ENCODE results near the gene MEPE.

Gene MEPE

GRCh38 chr4:87839592-87839946 is 6.8 kb downstream of the MEPE start:
- H2BK15ac ChIP-seq (ENCODE audit: low read length), result no peak overlapping the region
- H3K4me2 ChIP-seq (ENCODE audit: insufficient read depth, low read length, poor library complexity, severe bottlenecking), result no peak overlapping the region
- no peaks in the 10 kb centered on the region for H3K9me3 ChIP-seq (replicated peaks in 1 of 2; ENCODE audit: control insufficient read depth in 2 of 2, insufficient read depth in 1 of 2, low read depth in 1 of 2, low read length in 2 of 2)
- no peaks in the 10 kb centered on the region for H3K79me1 ChIP-seq (ENCODE audit: low read depth, low read length)
- no peak overlapping the region for H3K23ac ChIP-seq (ENCODE audit: low read depth, low read length, poor library complexity)
- H3K27ac ChIP-seq (replicated peaks; ENCODE audit: low read length), result no peak overlapping the region
- H2BK5ac ChIP-seq (ENCODE audit: low read length), result no peak overlapping the region
- no peak overlapping the region for H3K9ac ChIP-seq (ENCODE audit: low read depth, low read length, poor library complexity)
- no peak overlapping the region for H2AFZ ChIP-seq (ENCODE audit: low read length)
- DNase-seq (ENCODE audit: low spot score), result no peak
- no peaks in the 10 kb centered on the region for H3K36me3 ChIP-seq (replicated peaks in 1 of 2; ENCODE audit: control insufficient read depth in 2 of 2, insufficient read depth in 2 of 2, low read length in 2 of 2)
- no CpG with 5 or more reads among the region's 1 CpG for WGBS, 2 donors (ENCODE audit: extremely low coverage in 2 of 2, insufficient read length in 2 of 2, insufficient replicate concordance in 1 of 2)
- no peak overlapping the region for H3K4ac ChIP-seq (ENCODE audit: low read length)
- no peak overlapping the region for H2AK5ac ChIP-seq (ENCODE audit: low read depth, low read length)
- no peak overlapping the region for H3K4me3 ChIP-seq (ENCODE audit: low read length in 2 of 2)
- no peak overlapping the region for H2BK12ac ChIP-seq (ENCODE audit: low read length)
- H4K91ac ChIP-seq (ENCODE audit: low read depth, low read length, poor library complexity), result no peak overlapping the region
- H3K18ac ChIP-seq (ENCODE audit: low read length), result no peak overlapping the region
- H4K8ac ChIP-seq (ENCODE audit: low read depth, low read length), result no peak overlapping the region
- peaks cover 0 to 9% (median 0%) of the 10 kb centered on the region in 3 experiments for H3K27me3 ChIP-seq (ENCODE audit: control insufficient read depth in 3 of 3, insufficient read depth in 3 of 3, low read depth in 1 of 3, low read length in 3 of 3)
- H2BK120ac ChIP-seq (ENCODE audit: low read depth, low read length), result no peak overlapping the region
- no peak overlapping the region for H3K14ac ChIP-seq (ENCODE audit: low read length)
- no peaks in the 10 kb centered on the region for H3K4me1 ChIP-seq (ENCODE audit: control insufficient read depth in 2 of 2, insufficient read depth in 1 of 2, low read depth in 1 of 2, low read length in 2 of 2)

GRCh38 chr4:87840149-87840548 is 7.4 kb downstream of the MEPE start:
- Histone ChIP-seq H3K4me3 (ENCODE audit: low read length in 2 of 2) (no peak overlapping the region), H3K23ac (ENCODE audit: low read depth, low read length, poor library complexity) (no peak overlapping the region), H3K4me1 (ENCODE audit: control insufficient read depth in 2 of 2, insufficient read depth in 1 of 2, low read depth in 1 of 2, low read length in 2 of 2) (no peaks in the 10 kb centered on the region), H3K36me3 (replicated peaks in 1 of 2; ENCODE audit: control insufficient read depth in 2 of 2, insufficient read depth in 2 of 2, low read length in 2 of 2) (no peaks in the 10 kb centered on the region), H2BK120ac (ENCODE audit: low read depth, low read length) (no peak overlapping the region), H3K79me1 (ENCODE audit: low read depth, low read length) (no peaks in the 10 kb centered on the region), H3K14ac (ENCODE audit: low read length) (no peak overlapping the region), H3K9me3 (replicated peaks in 1 of 2; ENCODE audit: control insufficient read depth in 2 of 2, insufficient read depth in 1 of 2, low read depth in 1 of 2, low read length in 2 of 2) (no peaks in the 10 kb centered on the region), H4K91ac (ENCODE audit: low read depth, low read length, poor library complexity) (no peak overlapping the region), H3K9ac (ENCODE audit: low read depth, low read length, poor library complexity) (no peak overlapping the region), H3K18ac (ENCODE audit: low read length) (no peak overlapping the region), H2AK5ac (ENCODE audit: low read depth, low read length) (no peak overlapping the region), H2BK15ac (ENCODE audit: low read length) (no peak overlapping the region), H3K27me3 (ENCODE audit: control insufficient read depth in 3 of 3, insufficient read depth in 3 of 3, low read depth in 1 of 3, low read length in 3 of 3) (peaks cover 0 to 9% (median 0%) of the 10 kb centered on the region in 3 experiments), H3K4ac (ENCODE audit: low read length) (no peak overlapping the region), H3K4me2 (ENCODE audit: insufficient read depth, low read length, poor library complexity, severe bottlenecking) (no peak overlapping the region), H3K27ac (replicated peaks; ENCODE audit: low read length) (no peak overlapping the region), H2BK5ac (ENCODE audit: low read length) (no peak overlapping the region), H4K8ac (ENCODE audit: low read depth, low read length) (no peak overlapping the region), H2AFZ (ENCODE audit: low read length) (no peak overlapping the region), H2BK12ac (ENCODE audit: low read length) (no peak overlapping the region)
- DNase-seq (ENCODE audit: low spot score), result no peak
- WGBS, 2 donors (ENCODE audit: extremely low coverage in 2 of 2, insufficient read length in 2 of 2, insufficient replicate concordance in 1 of 2), result no CpG with 5 or more reads among the region's 3 CpGs

DNA sequence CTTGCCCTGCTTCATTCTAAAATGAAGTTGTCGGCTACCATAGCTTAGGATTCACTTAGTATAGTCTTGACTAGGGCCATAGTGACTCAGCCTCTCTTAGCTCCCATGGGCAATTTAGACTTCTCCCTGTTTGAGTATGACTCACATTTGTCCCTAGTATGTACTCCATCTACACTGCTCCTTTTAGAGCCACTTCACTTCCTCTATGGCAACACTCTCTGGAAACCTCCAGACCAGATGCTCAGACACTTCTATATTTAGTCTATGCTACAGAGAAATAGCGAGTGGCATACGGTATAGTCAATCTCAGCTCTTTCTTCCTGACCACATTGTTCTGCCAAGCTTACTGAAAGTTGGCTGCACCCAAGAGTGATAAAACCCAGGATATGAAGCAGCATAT is 11.2 kb downstream of the MEPE start:
- Histone ChIP-seq H3K27me3 (ENCODE audit: control insufficient read depth in 3 of 3, insufficient read depth in 3 of 3, low read depth in 1 of 3, low read length in 3 of 3) (peaks cover 0 to 16% (median 0%) of the 10 kb centered on the region in 3 experiments), H3K4me3 (ENCODE audit: low read length in 2 of 2) (no peak overlapping the region), H4K91ac (ENCODE audit: low read depth, low read length, poor library complexity) (no peak overlapping the region), H3K23ac (ENCODE audit: low read depth, low read length, poor library complexity) (no peak overlapping the region), H2BK15ac (ENCODE audit: low read length) (no peak overlapping the region), H3K4me1 (ENCODE audit: control insufficient read depth in 2 of 2, insufficient read depth in 1 of 2, low read depth in 1 of 2, low read length in 2 of 2) (no peaks in the 10 kb centered on the region), H3K36me3 (replicated peaks in 1 of 2; ENCODE audit: control insufficient read depth in 2 of 2, insufficient read depth in 2 of 2, low read length in 2 of 2) (no peaks in the 10 kb centered on the region), H3K4ac (ENCODE audit: low read length) (no peak overlapping the region), H3K4me2 (ENCODE audit: insufficient read depth, low read length, poor library complexity, severe bottlenecking) (no peak overlapping the region), H2AK5ac (ENCODE audit: low read depth, low read length) (no peak overlapping the region), H2BK5ac (ENCODE audit: low read length) (no peak overlapping the region), H3K27ac (replicated peaks; ENCODE audit: low read length) (no peak overlapping the region), H2BK120ac (ENCODE audit: low read depth, low read length) (no peak overlapping the region), H3K79me1 (ENCODE audit: low read depth, low read length) (no peaks in the 10 kb centered on the region), H3K9ac (ENCODE audit: low read depth, low read length, poor library complexity) (no peak overlapping the region), H3K14ac (ENCODE audit: low read length) (no peak overlapping the region), H2BK12ac (ENCODE audit: low read length) (no peak overlapping the region), H4K8ac (ENCODE audit: low read depth, low read length) (no peak overlapping the region), H2AFZ (ENCODE audit: low read length) (no peak overlapping the region), H3K9me3 (replicated peaks in 1 of 2; ENCODE audit: control insufficient read depth in 2 of 2, insufficient read depth in 1 of 2, low read depth in 1 of 2, low read length in 2 of 2) (no peaks in the 10 kb centered on the region), H3K18ac (ENCODE audit: low read length) (no peak overlapping the region)
- WGBS, 2 donors (ENCODE audit: extremely low coverage in 2 of 2, insufficient read length in 2 of 2, insufficient replicate concordance in 1 of 2), result no CpG with 5 or more reads among the region's 3 CpGs
- no peak for DNase-seq (ENCODE audit: low spot score)

DNA sequence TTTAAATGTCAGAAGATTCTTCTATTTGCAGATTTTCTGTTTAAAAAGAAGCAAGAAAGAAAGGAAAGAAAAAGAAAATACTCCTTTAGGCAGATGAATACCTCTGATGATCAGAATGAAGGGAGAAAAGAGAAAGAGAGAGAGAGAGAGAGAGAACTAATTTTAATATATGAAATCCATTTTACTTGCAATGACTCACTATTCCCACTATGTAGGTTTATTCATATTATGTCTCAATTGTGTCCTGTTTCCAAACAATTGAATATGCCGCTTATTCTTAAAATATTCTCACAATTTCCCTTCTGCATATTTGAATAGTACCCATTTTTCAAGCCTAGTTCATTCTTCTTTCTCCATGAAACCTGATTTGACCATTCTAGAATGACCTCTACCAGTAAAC is 11.7 kb downstream of the MEPE start:
- H2AK5ac ChIP-seq (ENCODE audit: low read depth, low read length), result no peak overlapping the region
- H2AFZ ChIP-seq (ENCODE audit: low read length), result no peak overlapping the region
- H3K9ac ChIP-seq (ENCODE audit: low read depth, low read length, poor library complexity), result no peak overlapping the region
- H4K91ac ChIP-seq (ENCODE audit: low read depth, low read length, poor library complexity), result no peak overlapping the region
- H2BK5ac ChIP-seq (ENCODE audit: low read length), result no peak overlapping the region
- H3K27ac ChIP-seq (replicated peaks; ENCODE audit: low read length), result no peak overlapping the region
- no peak for DNase-seq (ENCODE audit: low spot score)
- H2BK15ac ChIP-seq (ENCODE audit: low read length), result no peak overlapping the region
- H3K4me1 ChIP-seq (ENCODE audit: control insufficient read depth in 2 of 2, insufficient read depth in 1 of 2, low read depth in 1 of 2, low read length in 2 of 2), result no peaks in the 10 kb centered on the region
- H3K18ac ChIP-seq (ENCODE audit: low read length), result no peak overlapping the region
- H3K9me3 ChIP-seq (replicated peaks in 1 of 2; ENCODE audit: control insufficient read depth in 2 of 2, insufficient read depth in 1 of 2, low read depth in 1 of 2, low read length in 2 of 2), result no peaks in the 10 kb centered on the region
- H2BK12ac ChIP-seq (ENCODE audit: low read length), result no peak overlapping the region
- no peak overlapping the region for H3K4me2 ChIP-seq (ENCODE audit: insufficient read depth, low read length, poor library complexity, severe bottlenecking)
- H2BK120ac ChIP-seq (ENCODE audit: low read depth, low read length), result no peak overlapping the region
- no peak overlapping the region for H3K4me3 ChIP-seq (ENCODE audit: low read length in 2 of 2)
- no peaks in the 10 kb centered on the region for H3K79me1 ChIP-seq (ENCODE audit: low read depth, low read length)
- H3K4ac ChIP-seq (ENCODE audit: low read length), result no peak overlapping the region
- no peaks in the 10 kb centered on the region for H3K36me3 ChIP-seq (replicated peaks in 1 of 2; ENCODE audit: control insufficient read depth in 2 of 2, insufficient read depth in 2 of 2, low read length in 2 of 2)
- no peak overlapping the region for H3K14ac ChIP-seq (ENCODE audit: low read length)
- H3K23ac ChIP-seq (ENCODE audit: low read depth, low read length, poor library complexity), result no peak overlapping the region
- peaks cover 0 to 17% (median 0%) of the 10 kb centered on the region in 3 experiments for H3K27me3 ChIP-seq (ENCODE audit: control insufficient read depth in 3 of 3, insufficient read depth in 3 of 3, low read depth in 1 of 3, low read length in 3 of 3)
- no CpG with 5 or more reads among the region's 1 CpG for WGBS, 2 donors (ENCODE audit: extremely low coverage in 2 of 2, insufficient read length in 2 of 2, insufficient replicate concordance in 1 of 2)
- no peak overlapping the region for H4K8ac ChIP-seq (ENCODE audit: low read depth, low read length)

Data from neuronal stem cell (in vitro differentiated cells).